ENCODE data around the gene BRAP.
"Not testable (repeated sequence)": the region's sequence is repeated elsewhere in the genome, so short reads cannot be mapped to it uniquely, and the experiment has no call there.

The BRAP gene, protein sequence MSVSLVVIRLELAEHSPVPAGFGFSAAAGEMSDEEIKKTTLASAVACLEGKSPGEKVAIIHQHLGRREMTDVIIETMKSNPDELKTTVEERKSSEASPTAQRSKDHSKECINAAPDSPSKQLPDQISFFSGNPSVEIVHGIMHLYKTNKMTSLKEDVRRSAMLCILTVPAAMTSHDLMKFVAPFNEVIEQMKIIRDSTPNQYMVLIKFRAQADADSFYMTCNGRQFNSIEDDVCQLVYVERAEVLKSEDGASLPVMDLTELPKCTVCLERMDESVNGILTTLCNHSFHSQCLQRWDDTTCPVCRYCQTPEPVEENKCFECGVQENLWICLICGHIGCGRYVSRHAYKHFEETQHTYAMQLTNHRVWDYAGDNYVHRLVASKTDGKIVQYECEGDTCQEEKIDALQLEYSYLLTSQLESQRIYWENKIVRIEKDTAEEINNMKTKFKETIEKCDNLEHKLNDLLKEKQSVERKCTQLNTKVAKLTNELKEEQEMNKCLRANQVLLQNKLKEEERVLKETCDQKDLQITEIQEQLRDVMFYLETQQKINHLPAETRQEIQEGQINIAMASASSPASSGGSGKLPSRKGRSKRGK

DNA sequence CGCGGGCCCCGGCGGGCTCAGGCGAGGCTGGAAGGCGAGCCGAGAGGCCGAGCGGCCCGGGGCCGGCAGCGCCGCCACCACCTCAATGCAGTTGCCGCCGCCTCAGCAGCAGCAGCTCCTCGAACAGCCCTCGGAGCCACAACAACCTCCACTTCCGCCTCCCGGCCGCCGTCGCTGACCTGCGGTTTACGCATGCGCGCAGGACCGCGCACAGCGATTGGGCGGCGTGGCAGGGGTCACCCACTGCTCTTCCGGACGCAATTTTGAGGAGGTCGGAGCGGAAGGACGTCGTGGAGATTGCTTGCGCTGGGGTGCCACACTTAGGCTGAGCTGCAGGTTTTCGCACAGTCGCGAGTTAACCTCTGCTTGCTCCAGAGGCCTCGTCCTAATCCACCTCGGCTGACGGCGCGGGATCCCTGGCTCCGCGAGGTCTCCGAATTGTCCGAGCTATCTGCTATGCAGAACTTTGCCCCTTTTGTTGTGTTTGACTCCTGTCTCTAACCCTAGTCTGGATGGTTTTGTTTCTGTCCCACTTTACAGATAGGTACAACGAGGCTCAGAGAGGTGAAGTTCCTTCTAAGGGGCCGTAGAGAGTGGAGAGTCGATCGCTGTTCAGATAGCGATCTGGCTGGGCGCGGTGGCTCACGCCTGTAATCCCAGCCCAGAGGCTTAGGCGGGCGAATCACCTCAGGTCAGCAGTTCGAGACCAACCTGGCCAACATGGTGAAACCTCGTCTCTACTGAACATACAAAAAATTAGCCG lies at the start of gene BRAP, which contains the start of gene ACAD10:
Gene BRAP, minus strand, starts transcription at position 146 of the 763 bp plus-strand sequence. CDS start 164 bp downstream, outside the sequence.
Gene ACAD10, plus strand, starts transcription at position 243 of the 763 bp plus-strand sequence. CDS start 6,657 bp downstream, outside the sequence.
- DNase-seq, result peak; percentile 96

DNA sequence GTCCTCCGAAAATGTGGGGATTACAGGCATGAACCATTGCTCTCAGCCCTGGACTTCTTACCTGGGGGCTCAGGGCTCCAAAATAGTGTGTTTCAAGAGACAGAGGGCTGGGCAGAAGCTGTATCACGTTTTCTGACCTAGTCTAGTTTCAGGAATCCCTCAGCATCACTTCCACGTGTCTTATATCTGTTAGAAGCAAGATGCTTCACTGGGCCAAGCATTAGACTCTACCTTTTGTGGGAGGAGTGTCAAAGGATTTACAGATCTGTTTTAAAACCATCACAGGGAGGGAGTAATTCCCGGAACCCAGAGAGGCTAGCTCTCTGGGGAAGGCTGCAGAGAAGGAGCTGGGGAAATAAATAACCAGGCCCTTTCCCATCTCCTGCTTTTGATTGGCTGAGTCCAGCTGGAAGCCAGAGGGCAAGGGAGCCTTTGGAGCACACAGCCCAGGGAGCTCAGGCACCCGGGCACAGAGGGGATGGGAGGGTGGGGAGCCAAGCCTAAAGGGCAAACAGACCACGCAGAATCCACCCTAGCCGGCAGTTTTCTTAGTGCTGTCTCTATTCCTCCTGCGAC lies 47.7 kb upstream of the BRAP start:
- no peak for DNase-seq

DNA sequence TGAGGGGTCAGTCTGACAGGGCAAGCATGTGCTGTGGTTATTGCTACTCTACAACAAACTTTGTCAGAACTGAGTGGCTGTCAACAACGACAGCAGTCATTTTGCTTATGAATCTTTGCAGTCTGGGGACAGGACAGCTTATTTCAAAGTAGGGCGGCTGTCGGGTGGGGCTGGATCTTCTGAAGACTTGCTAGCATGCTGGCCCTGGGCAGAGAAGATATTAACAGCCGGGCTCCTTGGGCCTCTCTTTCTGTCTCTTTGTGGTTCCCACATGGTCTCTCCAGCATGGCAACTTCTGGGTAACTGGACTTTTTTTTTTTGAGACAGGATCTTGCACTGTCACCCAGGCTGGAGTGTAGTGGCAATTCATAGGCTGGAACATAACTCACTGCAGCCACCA lies 47.0 kb upstream of the BRAP start:
- DNase-seq, result no peak

DNA sequence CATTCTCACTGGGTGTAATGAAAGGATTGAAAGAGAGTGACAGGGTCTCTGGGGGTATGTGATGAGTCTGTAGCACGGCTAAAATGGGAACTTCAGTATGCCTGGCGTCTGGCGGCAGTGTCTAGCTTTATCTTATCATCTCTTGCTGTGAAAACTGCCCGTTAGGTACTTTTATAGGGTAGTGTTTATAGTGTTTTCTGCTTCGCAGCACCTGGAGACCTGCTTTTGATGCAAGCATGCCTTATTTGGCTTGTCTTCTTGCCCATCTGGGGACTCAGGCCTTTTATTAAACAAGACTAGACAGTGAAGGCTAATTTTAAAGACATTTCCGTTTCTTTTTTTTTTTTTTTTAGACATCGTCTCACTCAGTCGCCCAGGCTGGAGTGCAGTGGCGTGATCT lies 44.7 kb upstream of the BRAP start:
- no peak for DNase-seq

DNA sequence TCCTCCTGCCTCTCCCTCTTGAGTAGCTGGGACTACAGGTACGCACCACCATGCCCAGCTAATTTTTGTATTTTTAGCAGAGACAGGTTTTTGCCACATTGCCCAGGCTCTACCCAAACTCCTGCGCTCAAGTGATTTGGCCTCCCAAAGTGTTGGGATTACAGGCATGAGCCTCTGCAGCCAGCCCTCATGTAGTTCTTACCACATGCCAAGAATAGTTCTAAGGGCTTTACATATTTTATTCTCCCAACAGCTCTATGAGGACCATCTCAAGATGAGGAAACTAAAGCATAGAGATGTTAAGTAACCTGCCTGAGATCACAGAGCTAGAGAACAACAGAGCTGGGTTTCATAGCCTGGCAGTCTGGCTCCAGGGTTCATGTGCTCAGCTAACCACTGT lies 43.0 kb upstream of the BRAP start:
- no peak for DNase-seq

DNA sequence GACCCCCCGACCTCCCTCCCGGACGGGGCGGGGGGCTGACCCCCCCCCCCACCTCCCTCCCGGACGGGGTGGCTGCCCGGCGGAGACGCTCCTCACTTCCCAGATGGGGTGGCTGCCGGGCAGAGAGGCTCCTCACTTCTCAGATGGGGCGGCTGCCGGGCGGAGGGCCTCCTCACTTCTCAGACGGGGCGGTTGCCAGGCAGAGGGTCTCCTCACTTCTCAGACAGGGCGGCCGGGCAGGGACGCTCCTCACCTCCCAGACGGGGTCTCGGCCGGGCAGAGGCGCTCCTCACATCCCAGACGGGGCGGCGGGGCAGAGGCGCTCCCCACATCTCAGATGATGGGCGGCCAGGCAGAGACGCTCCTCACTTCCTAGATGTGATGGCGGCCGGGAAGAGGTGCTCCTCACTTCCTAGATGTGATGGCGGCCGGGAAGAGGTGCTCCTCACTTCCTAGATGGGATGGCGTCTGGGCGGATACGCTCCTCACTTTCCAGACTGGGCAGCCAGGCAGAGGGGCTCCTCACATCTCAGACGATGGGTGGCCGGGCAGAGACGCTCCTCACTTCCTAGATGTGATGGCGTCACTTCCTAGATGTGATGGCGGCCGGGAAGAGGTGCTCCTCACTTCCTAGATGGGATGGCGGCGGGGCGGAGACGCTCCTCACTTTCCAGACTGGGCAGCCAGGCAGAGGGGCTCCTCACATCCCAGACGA lies 38.0 kb upstream of the BRAP start:
- not testable (repeated sequence) for DNase-seq

DNA sequence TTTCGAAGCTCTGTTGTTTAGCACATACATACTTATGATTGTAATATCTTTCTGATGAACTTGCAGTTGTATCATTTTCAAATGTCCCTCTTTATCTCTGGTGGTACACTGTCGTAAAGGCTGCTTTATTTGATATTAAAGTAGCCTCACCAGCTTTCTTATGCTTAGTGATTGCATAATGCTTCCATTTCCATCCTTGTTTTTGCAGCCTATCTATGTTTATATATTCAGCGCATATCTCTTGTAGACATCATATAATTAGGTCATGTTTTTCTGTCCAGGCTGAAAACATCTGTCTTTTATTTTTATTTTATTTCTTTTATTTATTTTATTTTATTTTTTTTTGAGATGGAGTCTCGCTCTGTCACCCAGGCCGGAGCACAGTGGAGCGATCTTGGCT lies 34.7 kb upstream of the BRAP start:
- DNase-seq, result no peak

DNA sequence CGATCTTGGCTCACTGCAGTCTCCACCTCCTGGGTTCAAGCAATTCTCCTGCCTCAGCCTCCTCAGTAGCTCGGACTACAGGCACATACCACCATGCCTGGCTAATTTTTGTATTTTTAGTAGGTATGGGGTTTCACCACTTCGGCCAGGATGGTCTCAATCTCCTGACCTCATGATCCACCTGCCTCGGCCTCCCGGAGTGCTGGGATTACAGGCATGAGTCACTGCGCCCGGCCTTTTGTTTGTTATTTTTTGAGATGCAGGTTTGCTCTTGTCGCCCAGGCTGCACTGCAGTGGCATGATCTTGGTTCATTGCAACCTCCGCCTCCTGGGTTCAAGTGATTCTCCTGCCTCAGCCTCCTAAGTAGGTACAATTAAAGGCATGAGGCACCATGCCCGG lies 33.6 kb upstream of the BRAP start:
- DNase-seq, result not testable (repeated sequence)

DNA sequence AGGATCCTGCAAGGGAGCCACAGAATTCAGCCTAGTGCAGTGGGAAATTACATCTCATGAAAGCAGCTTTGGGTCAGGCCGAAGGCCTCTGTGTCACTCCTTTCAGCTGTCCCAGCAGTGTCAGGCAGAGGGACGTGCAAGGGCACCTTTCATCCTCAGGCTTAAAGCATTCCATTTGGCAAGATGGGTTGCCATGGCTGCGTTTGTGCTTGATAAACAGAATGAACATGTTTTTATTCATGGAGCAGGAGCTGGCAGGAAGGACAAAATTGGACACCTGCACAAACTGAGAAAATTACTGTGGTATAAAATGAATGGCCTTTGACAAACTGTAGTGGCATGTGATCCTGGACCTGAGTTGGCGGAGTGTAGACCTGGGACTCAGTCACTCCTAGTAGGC lies 29.5 kb upstream of the BRAP start:
- no peak for DNase-seq

DNA sequence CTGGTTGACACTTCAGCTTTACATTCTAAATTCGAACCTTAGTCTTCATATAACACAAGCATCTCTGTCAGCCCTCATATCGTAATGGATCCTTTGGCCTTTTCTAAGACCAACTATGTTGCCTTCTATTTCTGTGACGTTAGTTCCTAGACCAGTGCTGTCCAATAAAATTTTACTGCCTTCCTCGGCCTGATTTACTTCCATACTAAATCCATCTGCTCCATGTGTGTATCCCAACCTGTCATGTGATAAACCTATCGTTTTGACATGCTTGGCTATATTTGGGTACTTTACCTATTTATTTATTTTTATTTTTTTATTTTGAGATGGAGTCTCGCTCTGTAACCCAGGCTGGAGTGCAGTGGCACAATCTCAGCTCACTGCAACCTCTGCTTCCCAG lies 20.4 kb upstream of the BRAP start:
- no peak for DNase-seq

DNA sequence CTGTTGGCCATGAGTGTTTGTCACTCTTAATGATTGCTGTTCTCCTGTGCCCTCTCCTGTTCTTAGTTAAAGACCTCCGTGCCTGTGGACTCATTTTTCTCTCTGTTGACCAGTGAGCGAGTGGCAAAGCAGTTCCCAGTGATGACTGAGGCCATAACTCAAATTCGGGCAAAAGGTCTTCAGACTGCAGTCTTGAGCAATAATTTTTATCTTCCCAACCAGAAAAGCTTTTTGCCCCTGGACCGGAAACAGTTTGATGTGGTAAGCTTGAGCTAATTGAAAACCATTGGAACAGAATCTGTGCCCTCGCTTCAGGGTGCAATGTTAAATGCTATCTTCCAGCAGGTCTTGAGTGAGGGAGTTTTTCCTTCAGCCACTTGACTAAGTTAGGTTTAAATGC lies 19.9 kb upstream of the BRAP start:
- DNase-seq, result no peak

DNA sequence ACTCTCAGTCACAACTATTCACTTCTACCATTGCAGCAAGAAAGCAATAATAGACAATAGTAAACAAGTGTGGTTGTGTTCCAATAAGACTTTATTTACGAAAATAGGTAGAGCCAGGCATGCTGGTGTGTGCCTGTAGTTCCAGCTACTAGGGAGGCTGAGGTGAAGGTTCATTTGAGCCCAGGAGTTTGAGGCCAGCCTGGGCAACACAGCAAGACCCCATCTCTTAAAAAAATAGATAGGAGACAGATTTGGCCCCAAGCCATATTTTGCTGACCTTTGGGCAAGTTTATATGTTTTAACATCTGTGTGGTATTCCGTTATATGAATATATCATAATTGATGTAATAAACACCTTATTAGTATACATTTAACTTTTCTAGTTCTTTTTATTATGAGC lies 14.2 kb upstream of the BRAP start:
- DNase-seq, result no peak

DNA sequence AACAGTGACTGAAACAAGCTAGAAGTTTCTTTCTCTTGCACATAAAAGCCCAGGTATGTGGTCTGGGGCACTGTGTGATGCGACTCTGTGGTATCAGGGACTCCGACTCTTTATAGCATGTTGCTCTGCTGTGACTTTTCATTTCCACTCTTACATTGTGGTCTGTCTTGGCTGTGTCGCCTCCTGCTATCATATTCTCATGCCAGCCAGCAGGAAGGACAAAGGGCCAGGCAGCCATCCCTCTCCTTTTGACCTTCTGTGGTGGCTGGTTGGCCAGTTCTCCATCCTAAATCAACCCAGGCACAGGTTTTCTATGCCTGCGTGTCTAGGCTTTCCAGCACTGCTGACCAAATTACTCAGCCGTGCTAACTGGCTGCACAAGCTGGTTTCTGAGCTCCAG lies 8.1 kb upstream of the BRAP start:
- DNase-seq, result no peak

DNA sequence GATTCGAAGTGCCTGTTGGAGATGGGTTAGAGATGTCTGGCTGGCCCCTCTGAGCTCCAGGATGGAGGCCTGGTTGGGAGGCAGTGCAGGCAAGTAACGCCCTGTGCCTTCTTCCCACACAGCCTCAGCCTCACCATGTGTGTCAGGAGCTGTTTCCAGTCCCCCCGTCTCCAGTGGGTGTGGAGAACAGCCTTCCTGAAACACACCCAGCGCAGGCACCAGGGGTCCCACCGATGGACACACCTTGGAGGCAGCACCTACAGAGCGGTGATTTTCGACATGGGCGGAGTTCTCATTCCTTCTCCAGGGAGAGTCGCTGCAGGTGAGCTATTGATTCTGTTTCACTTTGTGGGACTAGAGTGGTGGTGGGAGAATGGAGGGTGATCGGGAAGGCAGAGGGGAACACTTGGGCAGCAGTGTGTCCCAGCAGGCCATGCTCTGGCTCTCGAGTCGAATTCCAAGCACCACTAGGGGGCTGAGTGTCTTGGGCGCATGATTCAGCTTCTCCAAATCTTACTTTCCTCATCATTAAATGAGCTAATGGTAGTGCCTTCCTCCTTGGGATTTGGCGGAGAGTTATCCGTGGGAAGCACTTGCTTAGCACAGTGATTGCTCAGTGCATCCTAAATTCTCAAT lies 6.9 kb upstream of the BRAP start:
- no peak for DNase-seq

DNA sequence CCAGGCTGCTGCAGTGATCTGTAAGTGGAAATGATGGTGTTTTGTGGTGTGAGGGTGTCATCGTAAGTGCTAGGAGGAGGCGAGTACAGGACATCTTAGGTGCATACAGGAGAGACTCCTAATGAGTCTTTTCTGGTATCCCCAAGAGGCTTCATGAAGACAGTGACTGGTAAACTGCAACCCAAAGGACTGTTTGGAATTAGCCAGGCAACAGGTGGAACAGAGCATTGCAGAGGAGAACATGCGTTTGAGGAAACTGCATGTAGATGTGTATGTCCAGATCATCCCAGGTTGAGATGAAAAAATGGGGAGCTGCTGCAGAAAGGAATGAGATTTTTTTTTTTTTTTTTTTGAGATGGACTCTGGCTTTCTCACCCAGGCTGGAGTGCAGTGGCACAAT lies 5.5 kb upstream of the BRAP start:
- no peak for DNase-seq

DNA sequence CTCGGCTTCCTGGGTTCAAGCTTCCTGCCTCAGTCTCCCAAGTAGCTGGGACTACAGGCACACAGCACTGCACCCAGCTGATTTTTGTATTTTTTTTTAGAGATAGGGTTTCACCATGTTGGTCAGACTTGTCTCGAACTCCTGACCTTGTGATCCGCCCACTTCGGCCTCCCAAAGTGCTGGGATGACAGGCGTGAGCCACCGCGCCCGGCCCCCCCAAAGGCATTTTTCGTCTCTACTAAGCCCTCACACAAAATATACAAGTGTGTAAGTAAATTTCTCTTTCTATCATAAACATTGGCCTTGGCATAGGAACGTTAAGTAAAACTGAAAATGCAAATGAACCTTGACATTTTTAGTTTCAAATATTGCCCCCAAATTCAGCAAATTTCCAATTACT lies 2.2 kb upstream of the BRAP start:
- no peak for DNase-seq

DNA sequence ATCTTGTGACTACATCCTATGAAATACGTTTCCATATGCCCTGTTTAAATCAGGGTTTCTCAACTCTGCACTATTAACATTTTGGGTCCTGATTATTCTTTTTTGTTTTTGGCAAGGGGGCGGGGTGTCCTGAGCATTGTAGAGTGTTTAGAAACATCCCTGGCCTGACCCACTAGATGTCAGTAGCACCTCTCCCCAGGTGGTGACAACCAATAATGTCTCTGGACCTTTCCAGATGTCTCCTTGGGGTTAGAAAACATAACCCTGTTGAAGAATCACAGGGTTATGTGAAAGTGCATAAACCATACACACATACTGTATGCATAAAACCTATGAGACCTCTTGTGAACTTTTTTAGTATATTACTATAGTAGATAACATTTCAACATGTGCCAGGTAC lies 1.5 kb upstream of the BRAP start:
- DNase-seq, result no peak

DNA sequence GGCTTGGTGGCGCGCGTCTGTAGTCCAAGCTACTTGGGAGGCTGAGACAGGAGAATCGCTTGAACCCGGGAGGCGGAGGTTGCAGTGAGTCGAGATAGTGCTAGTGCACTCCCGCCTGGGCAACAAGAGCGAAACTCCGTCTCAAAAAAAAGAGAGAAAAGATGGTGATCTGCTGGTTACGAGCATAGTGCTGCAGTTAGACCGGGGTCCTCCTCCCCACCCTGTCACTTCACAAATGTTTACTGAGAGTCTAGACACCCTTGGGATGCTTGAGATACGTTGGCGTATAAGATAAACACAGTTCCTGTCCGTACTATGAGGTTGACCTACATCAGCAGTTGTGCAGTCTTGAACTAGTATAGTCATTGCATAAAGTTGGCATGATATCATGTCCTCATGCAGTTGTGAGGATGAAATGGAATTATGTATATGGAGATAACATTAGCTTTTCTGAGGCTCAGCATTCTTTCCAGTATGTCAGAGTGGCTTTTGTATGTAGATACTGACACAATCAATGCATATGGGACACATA lies 884 bp upstream of the BRAP start:
- DNase-seq, result no peak

DNA sequence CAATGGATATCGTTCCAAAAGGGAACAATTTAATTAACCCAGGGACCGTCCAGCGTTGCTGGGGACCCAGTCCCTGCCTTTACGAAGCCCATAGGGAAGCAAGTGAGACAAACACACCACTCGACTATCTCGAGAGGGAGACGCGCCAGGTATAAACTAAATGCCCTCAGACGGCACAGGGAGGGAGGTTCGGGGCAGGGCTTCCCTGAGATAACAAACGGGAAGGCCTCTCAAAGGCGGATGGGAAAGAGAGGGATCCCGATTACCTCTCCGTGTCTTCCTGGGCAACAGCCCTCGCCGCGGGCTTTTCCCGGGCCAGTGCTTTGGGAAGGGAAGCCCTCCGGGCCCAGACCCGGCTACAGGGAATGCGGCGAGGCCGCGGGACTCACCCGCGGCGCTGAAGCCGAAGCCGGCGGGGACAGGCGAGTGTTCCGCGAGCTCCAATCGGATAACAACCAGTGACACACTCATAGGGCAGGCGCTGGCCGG lies 390 bp downstream of the BRAP start:
- DNase-seq, result peak; percentile 22

DNA sequence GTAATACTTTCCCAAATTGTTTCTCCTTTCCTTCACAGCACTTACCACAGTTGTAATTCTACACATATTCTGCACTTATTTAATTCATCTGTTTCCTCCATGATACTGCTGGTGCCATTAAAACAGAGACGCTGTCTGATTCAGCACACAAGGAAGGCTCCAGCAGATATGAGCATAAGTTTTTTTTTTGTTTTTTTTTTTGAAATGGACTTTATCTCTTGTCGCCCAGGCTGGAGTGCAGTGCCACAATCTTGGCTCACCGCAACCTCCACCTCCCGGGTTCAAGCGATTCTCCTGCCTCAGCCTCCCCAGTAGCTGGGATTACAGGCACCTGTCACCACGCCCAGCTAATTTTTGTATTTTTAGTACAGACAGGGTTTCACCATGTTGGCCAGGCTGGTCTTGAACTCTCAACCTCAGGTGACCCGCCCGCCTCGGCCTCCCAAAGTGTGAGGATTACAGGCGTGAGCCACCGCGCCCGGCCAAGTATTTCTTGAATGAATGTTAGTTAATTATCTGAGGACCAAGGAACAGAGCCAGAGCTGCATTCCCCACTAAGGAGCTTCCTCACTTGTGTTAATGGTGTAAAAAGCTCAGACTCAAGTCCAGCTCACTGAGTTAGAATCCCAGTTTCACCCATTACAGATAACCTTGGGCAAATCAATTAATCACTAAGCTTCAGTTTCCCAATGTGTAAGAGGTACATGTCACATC lies 1.1 kb downstream of the BRAP start:
- not testable (repeated sequence) for DNase-seq

DNA sequence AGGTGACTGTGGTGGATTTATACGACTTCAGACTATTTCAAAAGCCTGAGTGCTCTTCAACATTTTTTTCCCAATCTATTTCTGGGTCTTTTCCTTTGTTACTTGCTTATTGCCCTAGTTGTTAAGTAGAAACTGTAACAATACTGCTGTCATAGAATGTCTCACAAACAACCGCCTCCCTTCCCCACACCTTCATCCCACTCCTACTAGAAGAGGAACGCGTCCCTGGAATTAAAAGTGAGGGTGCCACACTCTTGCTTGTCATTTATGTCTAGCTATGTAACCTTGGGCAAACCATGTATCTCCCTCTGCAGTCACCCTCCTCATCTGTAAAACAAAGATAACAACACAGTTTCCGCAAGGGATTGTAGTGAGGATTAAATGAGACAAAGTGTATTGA lies 8.6 kb downstream of the BRAP start:
- no peak for DNase-seq
